NCI-H2029 treated with DMSO at 0.1 percent for 48 hours (cell line): ENCODE results near the gene P2RX7.

ENCODE experiments used
- DNase-seq: peaks from one replicate; lab custom pipeline; 2025; lab: John Stamatoyannopoulos, UW

Gene P2RX7

GRCh38 chr12:121229826-121230537 lies 97.3 kb downstream of the P2RX7 start:
- DNase-seq, result peak; percentile 69

GRCh38 chr12:121230538-121230907 lies 97.8 kb downstream of the P2RX7 start:
- no peak for DNase-seq

- no peak for DNase-seq
These were observed 99.5 kb downstream of the P2RX7 start for GRCh38 chr12:121232163-121232562.

- no peak for DNase-seq
These were observed 100.4 kb downstream of the P2RX7 start for GRCh38 chr12:121232977-121233627.

- DNase-seq, result no peak
These were observed 100.9 kb downstream of the P2RX7 start for GRCh38 chr12:121233628-121234020.

- DNase-seq, result no peak
These were observed 104.1 kb downstream of the P2RX7 start for GRCh38 chr12:121236776-121237175.

- peak; percentile 73 for DNase-seq
These were observed 104.7 kb downstream of the P2RX7 start for GRCh38 chr12:121237415-121237814.
